Measurements from ENCODE around the gene IL10RA. TPM values are rescaled to one million over a fixed set of nuclear protein-coding genes. Genes with fewer than 3 reads are reported as not detected.

Gene IL10RA
- total and polyA plus RNA-seq, 4 donors = 2.3 to 11.6 (median 9.2) TPM

- H3K36me3 ChIP-seq (ENCODE audit: control insufficient read depth in 4 of 4, insufficient read depth in 3 of 4, low read depth in 1 of 4, low read length in 3 of 4) = no peaks in the 10 kb centered on the region
- peaks cover 0 to 2% (median under 1%) of the 10 kb centered on the region in 4 donors for H3K4me1 ChIP-seq (ENCODE audit: control insufficient read depth in 4 of 4, insufficient read depth in 4 of 4, low read length in 3 of 4)
- 93% methylated on average over 4 of the region's 4 CpGs for WGBS
- no peak overlapping the region for H3K27ac ChIP-seq (ENCODE audit: low read depth in 1 of 2, low read length in 2 of 2)
- no peak overlapping the region for H3K9ac ChIP-seq (ENCODE audit: low read depth in 1 of 2, low read length in 2 of 2)
- TF ChIP-seq JUND (IDR thresholded peaks at IDR 0.05) = no peak
- no peak for TF ChIP-seq TAF1 (conservative IDR thresholded peaks at IDR 0.05)
- TF ChIP-seq GABPA (IDR thresholded peaks at IDR 0.05 in 1 of 2, conservative IDR thresholded peaks at IDR 0.05 in 1 of 2) = no peak
- TF ChIP-seq SP1 (IDR thresholded peaks at IDR 0.05) = no peak
- TF ChIP-seq EGR1 (IDR thresholded peaks at IDR 0.05; ENCODE audit: low read depth in 2 of 2) = no peak
- TF ChIP-seq HNF4G (IDR thresholded peaks at IDR 0.05) = no peak
- no peak for TF ChIP-seq YY1 (IDR thresholded peaks at IDR 0.05)
- TF ChIP-seq HNF4A (conservative IDR thresholded peaks at IDR 0.05) = no peak
- no peak for TF ChIP-seq REST (IDR thresholded peaks at IDR 0.05)
- no peak for TF ChIP-seq RXRA (IDR thresholded peaks at IDR 0.05)
- no peak for TF ChIP-seq FOXA2 (IDR thresholded peaks at IDR 0.05)
- TF ChIP-seq RAD21 (IDR thresholded peaks at IDR 0.05) = no peak
- no peak for TF ChIP-seq ATF3 (IDR thresholded peaks at IDR 0.05)
- peaks cover 0 to 7% (median 0%) of the 10 kb centered on the region in 4 donors for H3K9me3 ChIP-seq (ENCODE audit: control insufficient read depth in 4 of 4, low read length in 3 of 4)
- no peaks in the 10 kb centered on the region for H3K27me3 ChIP-seq (ENCODE audit: control insufficient read depth in 4 of 4, insufficient read depth in 4 of 4, low read length in 3 of 4)
- H3K4me3 ChIP-seq (ENCODE audit: low read depth in 1 of 3, low read length in 3 of 3) = no peak overlapping the region
- no peak for DNase-seq (ENCODE audit: low spot score)
These were observed 19.9 kb downstream of the IL10RA start for GRCh38 chr11:118006153-118006534.

- Histone ChIP-seq H3K4me3 (ENCODE audit: low read depth in 1 of 3, low read length in 3 of 3) (no peak overlapping the region), H3K36me3 (ENCODE audit: control insufficient read depth in 4 of 4, insufficient read depth in 3 of 4, low read depth in 1 of 4, low read length in 3 of 4) (no peaks in the 10 kb centered on the region), H3K27me3 (ENCODE audit: control insufficient read depth in 4 of 4, insufficient read depth in 4 of 4, low read length in 3 of 4) (no peaks in the 10 kb centered on the region), H3K27ac (ENCODE audit: low read depth in 1 of 2, low read length in 2 of 2) (peak overlapping the region in 1 of 2 donors; percentile 53), H3K9me3 (ENCODE audit: control insufficient read depth in 4 of 4, low read length in 3 of 4) (peaks cover 0 to 7% (median 0%) of the 10 kb centered on the region in 4 donors), H3K4me1 (ENCODE audit: control insufficient read depth in 4 of 4, insufficient read depth in 4 of 4, low read length in 3 of 4) (peaks cover 0 to 2% (median under 1%) of the 10 kb centered on the region in 4 donors), H3K9ac (ENCODE audit: low read depth in 1 of 2, low read length in 2 of 2) (no peak overlapping the region)
- 79% methylated on average over 5 of the region's 5 CpGs for WGBS
- TF ChIP-seq FOXA1 (IDR thresholded peaks at IDR 0.05) (no peak), CTCF (IDR thresholded peaks at IDR 0.05; ENCODE audit: low read depth, low read length, missing input control) (no peak), NR2F2 (IDR thresholded peaks at IDR 0.05) (no peak), RXRA (IDR thresholded peaks at IDR 0.05) (no peak), REST (IDR thresholded peaks at IDR 0.05) (no peak), ATF3 (IDR thresholded peaks at IDR 0.05) (no peak), SP1 (IDR thresholded peaks at IDR 0.05) (no peak), EGR1 (IDR thresholded peaks at IDR 0.05; ENCODE audit: low read depth in 2 of 2) (no peak), YY1 (IDR thresholded peaks at IDR 0.05) (no peak), GABPA (IDR thresholded peaks at IDR 0.05 in 1 of 2, conservative IDR thresholded peaks at IDR 0.05 in 1 of 2) (no peak), TAF1 (conservative IDR thresholded peaks at IDR 0.05) (no peak)
- TF ChIP-seq, protein P1, sequence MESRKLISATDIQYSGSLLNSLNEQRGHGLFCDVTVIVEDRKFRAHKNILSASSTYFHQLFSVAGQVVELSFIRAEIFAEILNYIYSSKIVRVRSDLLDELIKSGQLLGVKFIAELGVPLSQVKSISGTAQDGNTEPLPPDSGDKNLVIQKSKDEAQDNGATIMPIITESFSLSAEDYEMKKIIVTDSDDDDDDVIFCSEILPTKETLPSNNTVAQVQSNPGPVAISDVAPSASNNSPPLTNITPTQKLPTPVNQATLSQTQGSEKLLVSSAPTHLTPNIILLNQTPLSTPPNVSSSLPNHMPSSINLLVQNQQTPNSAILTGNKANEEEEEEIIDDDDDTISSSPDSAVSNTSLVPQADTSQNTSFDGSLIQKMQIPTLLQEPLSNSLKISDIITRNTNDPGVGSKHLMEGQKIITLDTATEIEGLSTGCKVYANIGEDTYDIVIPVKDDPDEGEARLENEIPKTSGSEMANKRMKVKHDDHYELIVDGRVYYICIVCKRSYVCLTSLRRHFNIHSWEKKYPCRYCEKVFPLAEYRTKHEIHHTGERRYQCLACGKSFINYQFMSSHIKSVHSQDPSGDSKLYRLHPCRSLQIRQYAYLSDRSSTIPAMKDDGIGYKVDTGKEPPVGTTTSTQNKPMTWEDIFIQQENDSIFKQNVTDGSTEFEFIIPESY (IDR thresholded peaks at IDR 0.05) = no peak
- DNase-seq (ENCODE audit: low spot score) = no peak
These were observed 20.8 kb downstream of the IL10RA start for GRCh38 chr11:118007040-118007439.

Data from liver (tissue), 9 donors.